OCI-LY7 (cell line): ENCODE results near the gene CTTNBP2.

Source experiments
- EZH2phosphoT487 ChIP-seq: fragments of 200-600 bp; sonication (generic); IDR thresholded peaks from 2 replicates; pipeline ENCODE4 v1.6.1; 2018; ENCODE audit warnings: low read depth, borderline replicate concordance, mild to moderate bottlenecking, mixed run types, antibody characterized with exemption, low read length, moderate library complexity, mixed read lengths
- TF ChIP-seq, protein P1 (sequence below): fragments of 200-600 bp; sonication (generic); conservative IDR thresholded peaks from 2 replicates; pipeline ENCODE4 v1.5.1; 2014; ENCODE audit warnings: mild to moderate bottlenecking, antibody characterized with exemption, low read length, moderate library complexity, mixed read lengths

DNA sequence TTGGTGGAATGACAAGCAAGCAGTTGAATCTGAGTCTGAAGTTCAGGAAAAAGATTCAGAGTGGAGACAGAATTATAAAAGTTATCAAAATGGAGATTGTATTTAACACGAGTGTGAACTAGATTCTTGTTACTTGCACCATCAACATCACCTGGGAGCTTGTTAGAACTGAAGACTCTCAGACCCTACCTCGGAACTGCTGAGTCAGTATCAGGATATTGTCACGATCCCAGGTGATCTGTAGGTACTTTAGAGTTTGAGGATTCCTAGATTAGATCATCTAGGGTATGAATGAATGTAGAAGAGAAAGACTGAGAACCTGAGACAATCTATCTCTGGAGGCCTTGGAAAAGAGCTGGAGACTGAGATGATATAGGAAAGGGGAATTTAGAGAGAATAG lies 194.1 kb downstream of the CTTNBP2 start:
- TF ChIP-seq, protein P1, sequence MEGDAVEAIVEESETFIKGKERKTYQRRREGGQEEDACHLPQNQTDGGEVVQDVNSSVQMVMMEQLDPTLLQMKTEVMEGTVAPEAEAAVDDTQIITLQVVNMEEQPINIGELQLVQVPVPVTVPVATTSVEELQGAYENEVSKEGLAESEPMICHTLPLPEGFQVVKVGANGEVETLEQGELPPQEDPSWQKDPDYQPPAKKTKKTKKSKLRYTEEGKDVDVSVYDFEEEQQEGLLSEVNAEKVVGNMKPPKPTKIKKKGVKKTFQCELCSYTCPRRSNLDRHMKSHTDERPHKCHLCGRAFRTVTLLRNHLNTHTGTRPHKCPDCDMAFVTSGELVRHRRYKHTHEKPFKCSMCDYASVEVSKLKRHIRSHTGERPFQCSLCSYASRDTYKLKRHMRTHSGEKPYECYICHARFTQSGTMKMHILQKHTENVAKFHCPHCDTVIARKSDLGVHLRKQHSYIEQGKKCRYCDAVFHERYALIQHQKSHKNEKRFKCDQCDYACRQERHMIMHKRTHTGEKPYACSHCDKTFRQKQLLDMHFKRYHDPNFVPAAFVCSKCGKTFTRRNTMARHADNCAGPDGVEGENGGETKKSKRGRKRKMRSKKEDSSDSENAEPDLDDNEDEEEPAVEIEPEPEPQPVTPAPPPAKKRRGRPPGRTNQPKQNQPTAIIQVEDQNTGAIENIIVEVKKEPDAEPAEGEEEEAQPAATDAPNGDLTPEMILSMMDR, result no peak
- no peak for TF ChIP-seq EZH2phosphoT487
